Activated T-cell treated with anti-CD3 and anti-CD28 coated beads for 1 hour (primary cell): Measurements from ENCODE around the gene OCRL.
A peak's percentile ranks its signal among the peaks of the same experiment; 100 is the strongest.

Experiments
- DNase-seq: peaks from one replicate; pipeline ENCODE4 v3.0.0-alpha.2; 2020; ENCODE audit warnings: low read depth

The OCRL gene

GRCh38 chrX:129585167-129585566 is 45.1 kb downstream of the OCRL start:
- no peak for DNase-seq

- DNase-seq: no peak
Measured at GRCh38 chrX:129585691-129586090, 45.6 kb downstream of the OCRL start.

GRCh38 chrX:129586446-129586845 is 46.4 kb downstream of the OCRL start:
- no peak for DNase-seq

GRCh38 chrX:129590596-129590995 is 50.5 kb downstream of the OCRL start:
- no peak for DNase-seq

GRCh38 chrX:129593137-129593536 is 53.1 kb downstream of the OCRL start:
- DNase-seq: no peak

- DNase-seq: no peak
Measured at GRCh38 chrX:129594781-129595180, 54.7 kb downstream of the OCRL start.

- no peak for DNase-seq
Measured at GRCh38 chrX:129596077-129596476, 56.0 kb downstream of the OCRL start.

- no peak for DNase-seq
Measured at GRCh38 chrX:129597905-129598304, 57.8 kb downstream of the OCRL start.

GRCh38 chrX:129599499-129599898 is 59.4 kb downstream of the OCRL start:
- DNase-seq: no peak

GRCh38 chrX:129599996-129600395 is 59.9 kb downstream of the OCRL start:
- no peak for DNase-seq

GRCh38 chrX:129600981-129601424 is 60.9 kb downstream of the OCRL start:
- DNase-seq: no peak

- DNase-seq: peak; percentile 22
Measured at GRCh38 chrX:129606918-129607317, 66.9 kb downstream of the OCRL start.

GRCh38 chrX:129608496-129608895 is 68.4 kb downstream of the OCRL start:
- no peak for DNase-seq

- no peak for DNase-seq
Measured at GRCh38 chrX:129609395-129609794, 69.3 kb downstream of the OCRL start.

GRCh38 chrX:129612396-129612795 is 72.3 kb downstream of the OCRL start:
- DNase-seq: no peak

GRCh38 chrX:129613596-129613995 is 73.5 kb downstream of the OCRL start:
- DNase-seq: no peak

- no peak for DNase-seq
Measured at GRCh38 chrX:129614481-129615255, 74.6 kb downstream of the OCRL start.

- no peak for DNase-seq
Measured at GRCh38 chrX:129617420-129617819, 77.4 kb downstream of the OCRL start.

- no peak for DNase-seq
Measured at GRCh38 chrX:129618997-129619396, 78.9 kb downstream of the OCRL start.

- no peak for DNase-seq
Measured at GRCh38 chrX:129622757-129623301, 82.8 kb downstream of the OCRL start.

- no peak for DNase-seq
Measured at GRCh38 chrX:129626026-129626425, 86.0 kb downstream of the OCRL start.

GRCh38 chrX:129629837-129630236 is 89.8 kb downstream of the OCRL start:
- DNase-seq: no peak

GRCh38 chrX:129631849-129632248 is 91.8 kb downstream of the OCRL start:
- no peak for DNase-seq

- no peak for DNase-seq
Measured at GRCh38 chrX:129632443-129632842, 92.4 kb downstream of the OCRL start.
